KOPT-K1 (cell line): ENCODE results near the gene NPAT.

ENCODE experiments used
- H3K27ac ChIP-seq: fragments of 200-600 bp; sonication (generic); 2 replicates; pipeline ENCODE4 v1.5.1; 2016; ENCODE audit warnings: antibody characterized with exemption, mild to moderate bottlenecking, low read depth, low read length; ENCODE audit not compliant: poor library complexity, severe bottlenecking
- H3K36me3 ChIP-seq: fragments of 200-600 bp; sonication (generic); 2 replicates; pipeline ENCODE4 v1.5.1; 2017; ENCODE audit warnings: antibody characterized with exemption, mild to moderate bottlenecking, low read length, moderate library complexity; ENCODE audit not compliant: insufficient read depth
- H3K9me3 ChIP-seq: fragments of 200-600 bp; sonication (generic); 2 replicates; pipeline ENCODE4 v1.5.1; 2017; ENCODE audit warnings: antibody characterized with exemption, low read length, mild to moderate bottlenecking; ENCODE audit not compliant: insufficient read depth, poor library complexity, severe bottlenecking

NPAT gene

GRCh38 chr11:108115500-108116140 lies 106.8 kb downstream of the NPAT start:
- Histone ChIP-seq H3K27ac (no peak overlapping the region), H3K36me3 (no peaks in the 10 kb centered on the region), H3K9me3 (no peaks in the 10 kb centered on the region)

GRCh38 chr11:108112057-108112456 lies 110.4 kb downstream of the NPAT start:
- Histone ChIP-seq H3K9me3 (no peaks in the 10 kb centered on the region), H3K36me3 (no peaks in the 10 kb centered on the region; the same call in 1 of the 2 replicates), H3K27ac (no peak overlapping the region)

- Histone ChIP-seq H3K27ac (no peak overlapping the region), H3K9me3 (no peaks in the 10 kb centered on the region), H3K36me3 (no peaks in the 10 kb centered on the region; the same call in 1 of the 2 replicates)
These were observed 111.3 kb downstream of the NPAT start for GRCh38 chr11:108111126-108111525.
